Endothelial cell of umbilical vein (primary cell): ENCODE results near the gene KCNE2. TPM values are rescaled to one million over a fixed set of nuclear protein-coding genes. Genes with fewer than 3 reads are reported as not detected.

Source experiments
- BruUV-seq: library from RNA; stranded (reverse); fragments of 400-500 nt; replicated peaks from 2 replicates; lab custom pipeline; 2021; lab: Mats Ljungman, UMichigan
- CTCF ChIA-PET: fragments of 300-600, 350-600 bp; sonication (Branson Sonifier 250); formaldehyde crosslinking; loops from one replicate; lab custom pipeline; 2021; ENCODE audit warnings: antibody characterized with exemption, inconsistent platforms; lab: Charles Lee
- POLR2A ChIA-PET: fragments of 300-600, 350-600 bp; sonication (Branson Sonifier 250); formaldehyde crosslinking; loops from one replicate; lab custom pipeline; 2021; ENCODE audit warnings: antibody characterized with exemption, inconsistent platforms; lab: Charles Lee
- DNase-seq: peaks from one replicate; pipeline ENCODE4 v3.0.0-alpha.2; 2011; ENCODE audit warnings: low read depth, low spot score
- FAIRE-seq: peaks from 2 replicates; lab custom pipeline; 2011; peaks lifted over from hg19 to GRCh38; lab: Jason Lieb, UNC
- H2AFZ ChIP-seq: 2 replicates; pipeline ENCODE4 v1.6.0; 2012; ENCODE audit warnings: low read depth, low read length, control low read depth, inconsistent platforms
- H3K27ac ChIP-seq: 2 replicates; pipeline ENCODE4 v1.5.1; 2011; ENCODE audit warnings: low read depth, mild to moderate bottlenecking, control low read depth, low read length, moderate library complexity; ENCODE audit not compliant: insufficient read depth
- H3K27me3 ChIP-seq, 2 experiments: 2 replicates each; pipeline versions ENCODE4 v1.6.0 to v1.6.1; 2011; ENCODE audit warnings: low read length in 2 of 2, mixed read lengths in 1 of 2; ENCODE audit not compliant: control insufficient read depth in 2 of 2, insufficient read depth in 2 of 2
- H3K36me3 ChIP-seq, 2 experiments: 2 replicates in 1 of 2; 3 replicates in 1 of 2; pipeline ENCODE4 v1.5.1; 2011; ENCODE audit warnings: low read length in 2 of 2, mild to moderate bottlenecking in 1 of 2, moderate library complexity in 1 of 2; ENCODE audit not compliant: control insufficient read depth in 2 of 2, insufficient read depth in 2 of 2; ENCODE audit errors: extremely low read depth in 1 of 2
- H3K4me1 ChIP-seq: 3 replicates; pipeline ENCODE4 v1.5.1; 2011; ENCODE audit warnings: mild to moderate bottlenecking, low read length; ENCODE audit not compliant: control insufficient read depth, insufficient read depth; ENCODE audit errors: extremely low read depth
- H3K4me2 ChIP-seq: 2 replicates; pipeline ENCODE4 v1.6.1; 2011; ENCODE audit warnings: low read length, control low read depth, mixed read lengths; ENCODE audit not compliant: insufficient read depth
- H3K4me3 ChIP-seq, 3 experiments: fragments of 200-600 bp in 1 of 3; sonication (generic), shearing (Covaris generic) in 1 of 3; replicated peaks in 1 of 3; 2 replicates each; pipeline ENCODE4 v1.5.1; 2011 to 2016; ENCODE audit warnings: control low read depth in 3 of 3, low read length in 3 of 3, mild to moderate bottlenecking in 2 of 3, inconsistent platforms in 1 of 3, low read depth in 1 of 3, moderate library complexity in 1 of 3; ENCODE audit not compliant: insufficient read depth in 1 of 3
- H3K79me2 ChIP-seq: 2 replicates; pipeline ENCODE4 v1.6.0; 2012; ENCODE audit warnings: low read length, inconsistent platforms; ENCODE audit not compliant: control insufficient read depth, insufficient read depth
- H3K9ac ChIP-seq: replicated peaks from 2 replicates; pipeline ENCODE3; 2011; ENCODE audit warnings: low read length, control low read depth; ENCODE audit not compliant: insufficient read depth; ENCODE audit errors: extremely low read depth
- H3K9me1 ChIP-seq: replicated peaks from 3 replicates; pipeline ENCODE4 v1.6.0; 2011; ENCODE audit warnings: mild to moderate bottlenecking, low read length; ENCODE audit not compliant: control insufficient read depth, insufficient read depth; ENCODE audit errors: extremely low read depth
- H3K9me3 ChIP-seq: replicated peaks from 2 replicates; pipeline ENCODE4 v1.5.1; 2012; ENCODE audit warnings: low read length, inconsistent platforms; ENCODE audit not compliant: control insufficient read depth, insufficient read depth
- H4K20me1 ChIP-seq: replicated peaks from 2 replicates; pipeline ENCODE3; 2011; ENCODE audit warnings: mild to moderate bottlenecking, low read length; ENCODE audit not compliant: control insufficient read depth, insufficient read depth; ENCODE audit errors: extremely low read depth
- CTCF ChIP-seq, 2 donors: IDR thresholded peaks; 1 replicate in 1 of 2; 2 replicates in 1 of 2; pipeline ENCODE4 v1.5.1; 2011; ENCODE audit warnings: low read length in 2 of 2, mild to moderate bottlenecking in 2 of 2, moderate library complexity in 2 of 2, control low read depth in 1 of 2, inconsistent platforms in 1 of 2, low read depth in 1 of 2; ENCODE audit not compliant: insufficient read depth in 1 of 2; ENCODE audit errors: extremely low read depth in 1 of 2
- EZH2 ChIP-seq: IDR thresholded peaks from 2 replicates; pipeline ENCODE4 v1.6.1; 2012; ENCODE audit warnings: borderline replicate concordance, low read depth, mild to moderate bottlenecking, moderate library complexity, low read length, inconsistent platforms; ENCODE audit not compliant: severe bottlenecking
- FOS ChIP-seq: IDR thresholded peaks from 2 replicates; pipeline ENCODE4 v1.6.1; 2011; ENCODE audit warnings: mild to moderate bottlenecking, low read length, moderate library complexity, borderline replicate concordance; ENCODE audit not compliant: insufficient read depth
- GATA2 ChIP-seq: IDR thresholded peaks from 2 replicates; pipeline ENCODE4 v1.7.0; 2011; ENCODE audit warnings: low read depth, mild to moderate bottlenecking, moderate library complexity, mixed read lengths, low read length; ENCODE audit not compliant: insufficient read length, insufficient read depth
- JUN ChIP-seq: IDR thresholded peaks from 2 replicates; pipeline ENCODE4 v1.6.1; 2011; ENCODE audit warnings: borderline replicate concordance, low read depth; ENCODE audit not compliant: insufficient read length, insufficient read depth
- MAX ChIP-seq: IDR thresholded peaks from 2 replicates; pipeline ENCODE4 v1.6.1; 2011; ENCODE audit not compliant: insufficient read depth, insufficient read length
- MYC ChIP-seq: IDR thresholded peaks from one replicate; pipeline ENCODE4 v1.6.1; 2011; ENCODE audit warnings: mild to moderate bottlenecking, low read depth, low read length
- POLR2A ChIP-seq: IDR thresholded peaks from 2 replicates; pipeline ENCODE4 v1.6.1; 2012; ENCODE audit warnings: low read depth, mild to moderate bottlenecking, control low read depth, low read length
- POLR2AphosphoS5 ChIP-seq: IDR thresholded peaks from 2 replicates; pipeline ENCODE4 v1.6.1; 2012; ENCODE audit warnings: low read depth, mild to moderate bottlenecking, control low read depth, low read length, moderate library complexity; ENCODE audit not compliant: insufficient read depth
- dilution Hi-C: fragments of 300-500 bp; cut with MboI; formaldehyde crosslinking; loops from one replicate; pipeline ENCODE4 v1.15.0; 2019; ENCODE audit warnings: low sequenced_read_pairs; ENCODE audit not compliant: extremely low pct_ligation_motif_present
- intact Hi-C: fragments of 100-400 bp; cut with micrococcal nuclease; formaldehyde crosslinking; loops from one replicate; pipeline ENCODE4 v1.10.0; 2022
- polyA plus RNA-seq, 4 experiments: library from polyadenylated mRNA; depleted of rRNA in 3 of 4; stranded (reverse) in 3 of 4; unstranded in 1 of 4; fragments of >200 nt; gene quantifications; 2 replicates each; pipeline versions ENCODE4 v1.2.1 to v1.2.3, GENCODE V29; 2011 to 2012; ENCODE audit warnings: missing spikeins in 1 of 4
- total RNA-seq: library from RNA; stranded (reverse); gene quantifications from 2 replicates; pipeline ENCODE4 v1.2.3, GENCODE V29; 2021

The KCNE2 gene
- total and polyA plus RNA-seq, 2 donors (not counting 3 experiments of a cell fraction or from before 2014, with no cell fraction given): not detected

- Histone ChIP-seq H3K4me1 (no peaks in the 10 kb centered on the region), H3K9me3 (no peaks in the 10 kb centered on the region), H3K4me2 (no peak overlapping the region), H3K4me3 (no peak overlapping the region), H2AFZ (no peak overlapping the region), H3K9me1 (no peaks in the 10 kb centered on the region), H3K9ac (no peak overlapping the region), H3K27ac (no peak overlapping the region), H3K36me3 (no peaks in the 10 kb centered on the region), H4K20me1 (no peaks in the 10 kb centered on the region), H3K27me3 (peaks cover 15 to 29% of the 10 kb centered on the region in 2 experiments), H3K79me2 (no peaks in the 10 kb centered on the region)
- no peak for FAIRE-seq
- CTCF ChIA-PET: interaction anchor here (1.0 to 22.9 kb wide), 5 partner anchors 8 to 437 kb away, joined by 3 to 867 read pairs (median 10); no protein-coding TSS in a partner anchor
- POLR2A ChIA-PET: no interaction called here
- dilution Hi-C loops (no loop called here), intact Hi-C loops (no loop called here)
- DNase-seq: no peak
- no peak for TF ChIP-seq POLR2AphosphoS5
- no peak for TF ChIP-seq POLR2A
- TF ChIP-seq MAX: no peak
- TF ChIP-seq JUN: no peak
- no peak for TF ChIP-seq FOS
- TF ChIP-seq CTCF (IDR thresholded peaks at IDR 0.05; ENCODE audit: extremely low read depth in 1 of 2, insufficient read depth in 1 of 2, low read depth in 1 of 2, low read length in 2 of 2): no peak
- TF ChIP-seq EZH2: no peak
- TF ChIP-seq GATA2: no peak
- TF ChIP-seq MYC: no peak
- no TSS peak for BruUV-seq
These were observed 4.9 kb upstream of the KCNE2 start for GRCh38 chr21:34358866-34359265.
